ENCODE measurements around the gene HNRNPUL1. TPM values are rescaled to one million over a fixed set of nuclear protein-coding genes. Genes with fewer than 3 reads are reported as not detected.

Gene HNRNPUL1
- total and polyA plus RNA-seq, 2 of the 8 experiments (the other 6 are each of a cell fraction or from before 2014, with no cell fraction given) = 99.5 to 264 TPM

GRCh38 chr19:41324231-41324702, 60.1 kb downstream of the HNRNPUL1 start:
- FAIRE-seq (no peak), DNase-seq (ENCODE audit: low read depth in 1 of 2, low spot score in 2 of 2) (no peak)
- Histone ChIP-seq H3K9ac (replicated peaks in 1 of 4; ENCODE audit: extremely low read depth in 1 of 4, low read depth in 3 of 4, low read length in 3 of 4) (no peak overlapping the region), H3K14ac (ENCODE audit: insufficient read length) (no peak overlapping the region), H2BK12ac (ENCODE audit: low read depth, low read length) (0 out of 2 replicates have a peak overlapping the region, but pooled peaks have one; percentile 4), H3K18ac (ENCODE audit: extremely low read depth, low read length) (peak overlapping the region; percentile 3; the same call in 1 of the 2 replicates), H2AFZ (ENCODE audit: low read length) (no peak overlapping the region), H2BK15ac (ENCODE audit: low read length) (0 out of 2 replicates have a peak overlapping the region, but pooled peaks have one; percentile 78), H3K79me1 (ENCODE audit: low read depth, low read length) (no peaks in the 10 kb centered on the region; the same call in 1 of the 2 replicates), H3K27ac (ENCODE audit: low read depth, low read length) (0 out of 2 replicates have a peak overlapping the region, but pooled peaks have one; percentile 5), H3K23ac (ENCODE audit: insufficient read length) (no peak overlapping the region), H2BK120ac (replicated peaks; ENCODE audit: low read depth, low read length) (no peak overlapping the region), H2AK5ac (ENCODE audit: low read depth, low read length) (no peak overlapping the region), H4K91ac (replicated peaks; ENCODE audit: insufficient read length, low read length) (peak overlapping the region; percentile 62), H4K8ac (ENCODE audit: extremely low read depth, insufficient read depth, low read length) (no peak overlapping the region), H4K20me1 (replicated peaks in 1 of 2; ENCODE audit: control insufficient read depth in 1 of 2, insufficient read depth in 2 of 2, low read length in 2 of 2) (peaks cover 0 to 12% of the 10 kb centered on the region in 2 experiments), H3K23me2 (ENCODE audit: low read depth, low read length) (peaks cover 17% of the 10 kb centered on the region), H3K9me3 (ENCODE audit: insufficient read depth in 2 of 2, low read depth in 1 of 2, low read length in 1 of 2) (no peaks in the 10 kb centered on the region), H3K4me1 (replicated peaks in 1 of 4; ENCODE audit: control insufficient read depth in 3 of 4, insufficient read depth in 4 of 4, low read length in 3 of 4) (peaks cover 15 to 36% (median 23%) of the 10 kb centered on the region in 4 experiments), H4K5ac (ENCODE audit: insufficient read length, low read depth, low read length) (no peak overlapping the region), H3K4me3 (ENCODE audit: extremely low read depth in 1 of 4, insufficient read depth in 2 of 4, low read depth in 3 of 4, low read length in 4 of 4) (peak overlapping the region in 1 of 4 experiments; percentile 55; a peak in 2 of 8 replicates), H2BK5ac (ENCODE audit: low read depth, low read length) (peak overlapping the region; percentile 72; the same call in 1 of the 2 replicates), H3K56ac (replicated peaks; ENCODE audit: insufficient read length, low read depth, low read length) (no peak overlapping the region), H2BK20ac (ENCODE audit: low read length) (no peak overlapping the region), H3K4ac (replicated peaks; ENCODE audit: insufficient read length, low read depth, low read length) (peak overlapping the region; percentile 45), H3K27me3 (replicated peaks in 1 of 4; ENCODE audit: control insufficient read depth in 3 of 4, extremely low read depth in 1 of 4, insufficient read depth in 3 of 4, low read length in 3 of 4) (peaks cover 0 to 6% (median 0%) of the 10 kb centered on the region in 4 experiments; a peak in 3 of 7 replicates), H3K36me3 (ENCODE audit: control insufficient read depth in 2 of 4, insufficient read depth in 4 of 4, low read length in 3 of 4) (peaks cover 0 to 8% (median 4%) of the 10 kb centered on the region in 4 experiments; a peak in 4 of 8 replicates), H3K79me2 (ENCODE audit: control insufficient read depth in 1 of 2, insufficient read depth in 2 of 2, low read length in 2 of 2) (no peaks in the 10 kb centered on the region), H3K4me2 (ENCODE audit: insufficient read depth in 1 of 2, low read depth in 2 of 2, low read length in 2 of 2) (peak overlapping the region; percentile 97 to 98; a peak in 2 of 4 replicates)
- WGBS, 2 experiments (ENCODE audit: extremely low coverage in 1 of 2, insufficient coverage in 1 of 2, insufficient read length in 1 of 2, insufficient replicate concordance in 2 of 2, low coverage in 1 of 2, low lambda C conversion rate in 2 of 2, missing lambda C conversion rate in 1 of 2) = 70% methylated on average over 7 of the region's 7 CpGs; no CpG with 5 or more reads in 1 of the 2 experiments
- ChIA-PET CTCF (ENCODE audit: partially characterized antibody) (interaction anchor here (0.9 to 1.2 kb wide), 2 partner anchors 29 to 57 kb away, joined by 3 to 4 read pairs; no protein-coding TSS in a partner anchor), POLR2A (ENCODE audit: partially characterized antibody) (interaction anchor here (0.6 to 12.6 kb wide), 9 partner anchors 11 to 539 kb away, joined by 3 to 137 read pairs (median 4); partner anchors contain the start of genes CCDC97, DMAC2 and HNRNPUL1)
- no peak for TF ChIP-seq CREB1 (IDR thresholded peaks at IDR 0.05)
- TF ChIP-seq MAX (IDR thresholded peaks at IDR 0.05) = no peak
- TF ChIP-seq EP300 (IDR thresholded peaks at IDR 0.05; ENCODE audit: borderline replicate concordance in 1 of 2, low read depth in 2 of 2, low read length in 2 of 2) = no peak
- TF ChIP-seq SP1 (IDR thresholded peaks at IDR 0.05; ENCODE audit: low read depth, low read length) = no peak
- no peak for TF ChIP-seq CEBPB (IDR thresholded peaks at IDR 0.05; ENCODE audit: low read depth, low read length)
- no peak for TF ChIP-seq RAD21 (IDR thresholded peaks at IDR 0.05 in 1 of 2, conservative IDR thresholded peaks at IDR 0.05 in 1 of 2; ENCODE audit: low read depth in 2 of 2, low read length in 2 of 2)
- TF ChIP-seq EZH2 (IDR thresholded peaks at IDR 0.05; ENCODE audit: low read depth, low read length, severe bottlenecking) = no peak
- TF ChIP-seq POLR2A (IDR thresholded peaks at IDR 0.05; ENCODE audit: control extremely low read depth in 1 of 2, low read depth in 2 of 2, low read length in 2 of 2) = no peak
- TF ChIP-seq TCF12 (IDR thresholded peaks at IDR 0.05; ENCODE audit: low read depth, low read length) = no peak
- no peak for TF ChIP-seq HDAC2 (IDR thresholded peaks at IDR 0.05; ENCODE audit: borderline replicate concordance in 1 of 2, low read depth in 2 of 2, low read length in 2 of 2)
- TF ChIP-seq CHD2 (IDR thresholded peaks at IDR 0.05; ENCODE audit: low read length) = no peak
- no peak for TF ChIP-seq E2F6 (IDR thresholded peaks at IDR 0.05)
